NCI-H1694 treated with DMSO at 0.1 percent for 48 hours (cell line): Measurements from ENCODE around the gene TMEM218.
A peak's percentile ranks its signal among the peaks of the same experiment; 100 is the strongest.

Source experiments
- DNase-seq: peaks from one replicate; lab custom pipeline; 2025; lab: John Stamatoyannopoulos, UW

The TMEM218 gene

DNA sequence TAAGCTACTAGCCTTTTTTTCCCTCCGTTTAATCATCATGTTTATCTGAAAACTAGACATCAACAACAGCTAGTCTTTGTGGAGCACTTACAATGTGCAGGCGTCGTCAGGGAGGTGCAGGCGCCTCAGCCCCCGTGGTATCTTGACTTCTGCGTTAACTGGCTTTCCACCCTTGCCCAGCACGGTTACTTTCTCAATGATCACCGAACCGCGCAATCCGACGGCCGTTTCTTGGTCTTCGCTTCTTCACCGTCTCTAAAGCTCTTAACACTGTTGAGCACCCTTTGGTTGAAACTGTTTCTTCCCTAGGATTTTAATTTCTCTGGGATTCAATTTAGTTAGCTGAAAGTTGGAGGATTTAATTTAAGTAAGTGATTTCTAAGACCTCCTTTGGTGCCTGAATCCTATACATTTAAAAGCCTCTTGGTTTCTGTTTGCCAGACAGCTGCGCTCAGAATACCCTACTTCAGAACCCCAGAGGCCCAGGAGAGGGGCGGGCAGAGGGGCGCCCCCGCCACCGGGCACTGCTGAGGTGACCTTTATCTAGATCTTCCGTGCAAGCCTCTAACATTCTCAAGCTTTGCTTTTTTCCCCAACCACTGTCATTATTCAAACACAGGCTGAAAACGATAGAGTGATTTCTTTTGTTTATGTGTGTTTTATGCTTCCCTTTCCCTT is 18.0 kb upstream of the TMEM218 start:
- DNase-seq = no peak

DNA sequence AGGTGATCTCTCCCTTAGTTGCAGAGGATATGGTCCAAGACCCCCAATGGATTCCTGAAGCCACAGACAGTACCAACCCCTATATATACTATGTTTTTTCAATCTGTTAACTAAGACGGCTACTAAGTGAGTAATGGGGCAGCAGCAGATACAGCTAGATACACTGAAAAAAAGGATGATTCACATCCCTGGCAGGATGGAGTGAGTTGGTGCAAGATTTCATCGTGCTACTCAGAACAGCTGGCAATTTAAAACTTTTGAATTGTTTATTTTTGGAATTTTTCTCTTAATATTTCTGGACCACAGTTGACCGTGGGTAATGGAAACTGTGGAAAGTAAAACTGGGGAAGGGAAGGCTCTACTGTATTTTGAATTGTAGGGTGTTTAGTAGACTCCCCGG is 17.0 kb upstream of the TMEM218 start:
- no peak for DNase-seq

DNA sequence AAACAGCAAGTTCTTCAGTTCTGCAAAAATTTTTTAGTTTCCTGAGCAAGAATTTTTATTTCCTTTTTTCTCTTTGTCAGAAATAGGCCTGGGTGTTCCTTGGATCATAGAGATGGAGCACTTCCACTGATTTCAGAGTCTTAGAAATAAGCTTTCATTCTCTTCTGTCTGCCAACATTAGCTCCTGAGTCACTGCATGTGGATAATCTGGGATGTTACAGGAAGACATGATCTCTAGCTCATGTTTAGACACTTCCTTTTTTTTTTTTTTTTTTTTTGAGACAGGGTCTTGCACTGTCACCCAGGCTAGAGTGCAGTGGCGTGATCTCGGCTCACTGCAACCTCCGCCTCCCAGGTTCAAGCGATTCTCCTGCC is 13.2 kb upstream of the TMEM218 start:
- DNase-seq = no peak

DNA sequence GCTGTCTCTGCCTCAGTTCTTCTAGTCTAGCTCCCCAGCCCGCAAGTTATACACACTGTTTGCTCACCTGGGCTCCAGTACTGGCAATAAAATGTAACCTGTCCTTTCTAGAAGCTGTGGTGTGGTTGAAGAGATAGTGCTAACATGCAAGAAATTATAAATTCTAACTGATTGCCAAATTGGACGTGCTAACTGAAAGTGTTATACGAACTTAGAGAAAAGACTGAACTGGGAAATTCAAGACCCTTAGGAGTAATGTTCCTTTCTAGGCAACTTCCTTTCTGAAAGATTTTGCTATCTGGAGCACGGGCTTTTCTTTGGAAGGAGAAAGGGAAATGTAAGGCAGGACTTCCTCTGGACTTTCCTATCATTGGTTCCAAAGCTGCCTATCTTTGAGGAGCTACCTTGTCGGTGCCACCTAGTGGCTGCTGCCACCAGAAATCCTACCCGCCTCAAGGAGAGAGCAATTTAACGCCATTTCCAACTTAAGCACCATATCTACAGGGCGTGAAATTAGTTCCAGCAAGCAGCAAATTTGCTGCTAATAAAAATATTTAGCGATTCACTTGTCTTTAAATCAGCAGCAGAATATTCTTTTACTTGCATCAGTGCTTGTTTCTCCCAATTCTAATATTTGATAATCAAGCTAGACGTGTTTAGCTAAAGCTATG is 12.7 kb upstream of the TMEM218 start:
- no peak for DNase-seq

DNA sequence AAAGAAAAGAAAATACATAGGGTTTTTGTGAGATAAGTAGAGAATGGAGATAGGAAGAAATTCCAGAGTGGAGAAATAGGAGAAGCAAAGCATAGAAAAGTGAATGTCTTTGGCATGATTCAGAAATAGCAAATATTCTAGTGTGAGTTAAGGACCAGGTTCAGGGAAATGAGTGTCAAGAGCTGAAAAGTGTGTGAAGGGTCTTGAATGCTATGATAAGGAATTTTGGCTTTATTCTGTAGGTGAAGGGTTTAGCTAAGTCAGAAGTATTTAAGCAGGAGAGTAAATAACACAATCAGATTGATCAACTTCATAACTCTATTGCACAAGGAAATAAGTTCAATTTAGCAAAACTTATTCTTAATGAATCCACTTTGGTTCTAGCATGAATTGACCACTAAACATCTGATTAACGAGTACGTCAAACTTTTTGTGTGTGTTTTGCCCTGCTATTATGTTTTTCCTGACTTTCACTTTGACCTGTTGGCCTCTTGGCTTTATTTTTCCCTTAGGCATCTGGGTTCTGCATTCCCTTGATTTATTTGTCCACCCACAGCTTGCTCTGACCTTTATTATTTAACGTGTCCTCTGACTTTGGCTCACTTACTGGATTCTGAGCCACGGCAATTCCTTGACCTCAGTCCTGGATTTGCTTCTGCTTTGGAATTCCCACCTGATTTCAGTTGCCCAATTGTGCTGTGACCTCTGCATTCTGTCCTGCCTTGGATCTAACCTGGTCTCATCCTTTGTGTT is 11.9 kb upstream of the TMEM218 start:
- DNase-seq = no peak

DNA sequence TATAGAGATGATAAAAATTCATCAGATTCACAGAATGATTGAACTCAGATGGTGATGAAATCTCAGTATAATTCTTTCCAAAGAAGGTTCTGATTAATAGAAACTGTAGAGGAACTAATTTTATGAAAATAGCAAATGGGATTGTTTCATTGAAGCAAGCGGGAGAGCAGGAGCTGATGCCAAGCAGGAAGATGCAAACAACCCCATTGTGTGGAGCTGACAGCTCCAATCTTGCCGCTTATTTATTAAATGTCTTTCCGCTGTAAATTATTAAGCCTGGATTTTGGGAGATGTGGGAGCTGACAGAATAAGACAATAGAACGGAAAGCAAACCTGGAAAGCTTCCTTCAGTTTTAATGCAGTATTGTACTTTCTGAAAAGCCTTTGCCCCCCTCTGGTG is 6.0 kb upstream of the TMEM218 start:
- no peak for DNase-seq

DNA sequence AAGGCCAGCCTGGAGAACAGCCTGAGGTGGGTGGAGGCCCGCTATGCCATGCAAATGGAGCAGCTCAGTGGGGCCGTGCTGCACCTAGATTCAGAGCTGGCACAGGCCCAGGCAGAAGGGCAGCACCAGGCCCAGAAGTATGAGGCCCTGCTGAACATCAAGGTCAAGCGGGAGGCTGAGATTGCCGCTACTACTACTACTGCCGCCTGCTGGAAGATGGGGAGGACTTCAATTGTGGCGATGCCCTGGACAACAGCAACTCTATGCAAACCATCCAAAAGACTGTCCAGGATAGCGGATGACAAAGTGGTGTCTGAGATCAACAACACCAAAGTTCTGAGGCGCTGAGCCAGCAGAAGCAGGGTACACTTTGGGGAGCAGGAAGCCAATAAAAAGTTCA is 3.1 kb upstream of the TMEM218 start:
- no peak for DNase-seq

DNA sequence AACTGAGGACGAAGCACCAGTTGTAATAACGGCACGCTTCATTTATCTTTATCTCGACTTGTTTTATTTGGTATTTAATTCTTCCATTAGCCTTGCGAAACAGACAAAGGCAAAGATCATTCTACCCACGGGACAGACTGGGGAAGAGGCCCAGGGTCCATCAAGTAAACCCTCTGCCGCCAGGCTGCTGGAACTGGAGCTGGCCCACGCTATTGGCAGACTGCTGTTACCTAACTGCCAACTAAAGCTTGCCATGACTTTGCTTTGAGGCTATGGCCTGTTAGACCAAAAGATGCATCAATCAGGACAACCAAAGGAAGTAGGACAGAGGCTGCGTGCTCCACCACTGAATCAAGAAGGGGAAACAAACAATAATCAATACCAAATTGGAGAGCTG is 780 bp upstream of the TMEM218 start:
- DNase-seq = no peak

- DNase-seq = no peak
These were observed 454 bp downstream of the TMEM218 start for GRCh38 chr11:125111001-125111342.

DNA sequence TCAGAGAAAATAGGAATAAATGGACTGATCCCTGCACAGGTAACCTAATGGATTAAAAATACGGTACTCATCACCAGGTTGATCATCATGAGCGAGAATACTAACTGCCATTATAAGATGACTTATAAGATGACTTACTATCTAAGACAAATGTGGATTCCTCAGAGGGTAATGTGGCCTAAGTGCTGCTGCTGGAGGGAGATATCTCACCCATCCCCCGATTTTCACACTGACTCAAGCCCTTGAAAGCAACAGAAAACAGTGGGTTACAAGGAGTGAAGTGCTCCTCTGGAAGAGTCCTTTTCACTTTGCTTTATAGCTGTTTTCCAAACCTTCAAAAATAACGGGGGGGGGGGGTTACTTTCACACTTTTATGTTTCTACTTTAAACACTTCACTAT is 920 bp downstream of the TMEM218 start:
- DNase-seq = no peak

- DNase-seq = no peak
These were observed 3.0 kb downstream of the TMEM218 start for GRCh38 chr11:125108469-125108868.

DNA sequence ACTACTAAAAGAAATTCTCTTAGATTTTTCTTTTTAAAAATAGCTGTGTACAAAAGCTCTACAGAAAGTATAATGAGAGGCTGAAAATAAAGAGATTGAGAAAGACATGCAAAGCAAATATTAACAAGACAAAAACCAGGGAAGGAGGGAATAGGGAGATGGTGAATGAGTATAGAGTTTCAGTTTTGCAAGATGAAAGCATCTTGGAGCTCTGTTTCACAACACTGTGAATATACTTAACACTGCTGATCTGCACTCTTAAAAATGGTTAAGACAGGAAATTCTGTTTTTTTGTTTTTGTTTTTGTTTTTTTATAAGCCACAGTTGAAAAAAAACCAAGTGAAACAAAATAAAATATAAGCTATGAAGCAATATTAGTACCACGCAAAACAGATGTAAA is 5.5 kb downstream of the TMEM218 start:
- DNase-seq = no peak

- DNase-seq = no peak
These were observed 8.9 kb downstream of the TMEM218 start for GRCh38 chr11:125102510-125102909.

DNA sequence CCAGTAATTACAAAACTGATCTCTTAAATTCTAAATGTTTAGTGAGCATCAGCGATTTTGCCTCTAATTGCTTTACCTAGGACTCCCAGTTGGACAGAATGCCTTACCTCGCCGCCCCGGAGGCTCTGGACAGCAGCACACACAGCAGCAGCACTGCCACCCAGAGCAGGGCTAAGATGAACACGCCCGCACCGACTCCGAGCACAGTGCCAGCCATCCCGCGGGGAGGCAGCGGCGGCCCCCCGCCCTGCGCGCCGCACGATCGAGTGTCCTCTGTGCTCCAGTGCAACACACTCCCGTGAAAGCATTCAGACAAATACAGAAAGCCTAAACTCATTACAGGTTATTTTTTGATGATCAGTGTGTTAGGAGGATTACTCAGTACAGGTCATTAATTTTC is 9.4 kb downstream of the TMEM218 start:
- no peak for DNase-seq

DNA sequence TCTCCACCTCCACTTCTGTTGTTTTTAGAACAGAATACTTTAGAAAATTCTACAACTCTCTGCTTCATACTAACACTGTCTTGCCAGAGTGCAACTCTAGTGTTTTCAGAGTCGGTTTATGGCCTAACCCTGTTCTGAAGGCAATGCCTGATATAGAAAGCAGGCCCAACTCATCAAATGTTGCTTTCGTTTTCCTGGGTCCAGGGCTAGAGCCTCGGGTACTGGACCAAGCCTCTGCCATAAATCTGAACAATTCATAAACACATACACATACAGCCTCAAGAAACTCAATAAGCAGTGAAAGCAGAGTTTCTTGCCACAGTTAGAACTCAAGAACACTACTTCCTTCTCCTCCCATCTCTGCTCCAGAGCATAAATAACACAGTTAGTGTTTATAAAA is 9.8 kb downstream of the TMEM218 start:
- DNase-seq = no peak

- no peak for DNase-seq
These were observed 11.3 kb downstream of the TMEM218 start for GRCh38 chr11:125100136-125100535.

- DNase-seq = no peak
These were observed 16.7 kb downstream of the TMEM218 start for GRCh38 chr11:125094731-125095130.

DNA sequence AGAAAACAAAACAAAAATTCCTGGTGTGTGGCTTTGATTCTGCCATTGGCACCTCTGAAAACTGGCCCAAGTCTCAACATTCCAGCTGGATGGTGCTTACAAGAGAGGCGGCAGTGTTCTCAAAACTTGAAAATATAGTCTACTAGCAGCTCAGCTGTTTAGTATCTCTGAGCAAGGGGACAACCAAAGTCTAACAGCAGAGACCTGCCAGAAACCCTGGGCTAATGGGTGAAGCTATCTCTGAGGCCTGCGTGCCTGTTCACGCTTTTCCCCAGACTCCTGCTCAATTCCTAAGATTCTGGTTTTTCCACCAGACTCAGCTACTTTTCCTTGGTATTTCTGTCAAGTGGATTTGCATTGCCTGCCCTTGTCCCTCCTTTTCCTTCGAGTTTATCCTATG is 17.9 kb downstream of the TMEM218 start:
- no peak for DNase-seq

GRCh38 chr11:125092669-125093068 is 18.8 kb downstream of the TMEM218 start:
- no peak for DNase-seq

GRCh38 chr11:125091877-125092664 is 19.4 kb downstream of the TMEM218 start:
- no peak for DNase-seq

- peak; percentile 9 for DNase-seq
These were observed 20.1 kb downstream of the TMEM218 start for GRCh38 chr11:125091247-125091876.

DNA sequence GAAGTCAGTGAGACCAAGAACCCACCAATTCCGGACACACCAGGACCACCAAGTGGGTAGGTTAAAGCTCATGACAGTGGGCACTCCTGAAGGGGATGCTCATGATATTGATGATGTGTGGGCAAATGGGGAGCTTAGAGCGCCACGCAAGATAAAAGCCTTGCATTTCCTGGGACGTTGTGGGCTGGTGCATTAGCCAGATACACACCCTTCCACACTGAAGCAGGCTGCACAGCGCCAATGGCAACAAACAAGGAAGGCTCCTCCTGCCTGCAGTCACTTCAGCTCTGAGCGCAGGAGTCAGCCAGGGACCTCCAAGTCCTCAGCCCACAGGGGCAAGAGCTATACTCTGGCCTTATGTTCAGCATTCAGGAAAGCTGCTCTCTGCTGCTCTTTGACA is 20.6 kb downstream of the TMEM218 start:
- no peak for DNase-seq
